ENCODE data around the gene GEMIN2. TPM values are rescaled to one million over a fixed set of nuclear protein-coding genes. Genes with fewer than 3 reads are reported as not detected.
"Not testable (repeated sequence)": the region's sequence is repeated elsewhere in the genome, so short reads cannot be mapped to it uniquely, and the experiment has no call there.

GEMIN2 gene, protein sequence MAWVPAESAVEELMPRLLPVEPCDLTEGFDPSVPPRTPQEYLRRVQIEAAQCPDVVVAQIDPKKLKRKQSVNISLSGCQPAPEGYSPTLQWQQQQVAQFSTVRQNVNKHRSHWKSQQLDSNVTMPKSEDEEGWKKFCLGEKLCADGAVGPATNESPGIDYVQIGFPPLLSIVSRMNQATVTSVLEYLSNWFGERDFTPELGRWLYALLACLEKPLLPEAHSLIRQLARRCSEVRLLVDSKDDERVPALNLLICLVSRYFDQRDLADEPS
- total RNA-seq = 10 to 100 TPM; 35.2 to 41.7 TPM
- polyA plus RNA-seq (2013, experiment 1 of 2) = 31.8 TPM
- 29.3 TPM for polyA plus RNA-seq (2013, experiment 2 of 2)
- long read RNA-seq, experiment 1, transcript GEMIN2-202 (10 exons, 1,420 nt) = major isoform, 8 of 19 reads
- long read RNA-seq, experiment 1, partial matches to known transcripts = 2 of 19 reads
- long read RNA-seq, experiment 1, other reads (novel, unspliced or antisense) = 5 of 19 reads
- long read RNA-seq, experiment 2, transcript GEMIN2-202 (10 exons, 1,420 nt) = major isoform, 27 of 42 reads
- long read RNA-seq, experiment 2, transcript GEMIN2-204 (10 exons, 825 nt) = minor isoform, 9 of 42 reads
- long read RNA-seq, experiment 2, partial matches to known transcripts = 0 of 42 reads
- long read RNA-seq, experiment 2, other reads (novel, unspliced or antisense) = 3 of 42 reads
- long read RNA-seq, experiment 3, transcript GEMIN2-203 (9 exons, 801 nt) = minor isoform, 5 of 79 reads
- long read RNA-seq, experiment 3, transcript GEMIN2-202 (10 exons, 1,420 nt) = major isoform, 54 of 79 reads
- long read RNA-seq, experiment 3, transcript GEMIN2-204 (10 exons, 825 nt) = minor isoform, 5 of 79 reads
- long read RNA-seq, experiment 3, partial matches to known transcripts = 2 of 79 reads
- long read RNA-seq, experiment 3, other reads (novel, unspliced or antisense) = 8 of 79 reads
- long read RNA-seq, experiment 4, transcript GEMIN2-203 (9 exons, 801 nt) = minor isoform, 5 of 71 reads
- long read RNA-seq, experiment 4, transcript GEMIN2-202 (10 exons, 1,420 nt) = major isoform, 51 of 71 reads
- long read RNA-seq, experiment 4, partial matches to known transcripts = 0 of 71 reads
- long read RNA-seq, experiment 4, other reads (novel, unspliced or antisense) = 6 of 71 reads

- no peaks in the 10 kb centered on the region for H3K27me3 Mint-ChIP-seq (ENCODE audit: insufficient read depth)
- Histone ChIP-seq H3K9me3 (ENCODE audit: control insufficient read depth, low read length) (no peaks in the 10 kb centered on the region), H3K9ac (ENCODE audit: extremely low read depth, low read length, poor library complexity, severe bottlenecking) (peak within 1 kb of the TSS; percentile 30), H3K27me3 (ENCODE audit: control insufficient read depth, insufficient read depth, low read length, poor library complexity, severe bottlenecking) (no peaks in the 10 kb centered on the region), H3K27ac (ENCODE audit: low read depth, low read length) (no peak within 1 kb of the TSS), H3K36me3 (ENCODE audit: control insufficient read depth, insufficient read depth, low read length) (peaks cover 16% of the 10 kb centered on the region), H3K4me1 (ENCODE audit: control insufficient read depth, insufficient read depth, low read length) (peaks cover 3% of the 10 kb centered on the region), H3K4me3 (ENCODE audit: low read length) (peak within 1 kb of the TSS; percentile 90)
- no peaks in the 10 kb centered on the region for H3K9me3 Mint-ChIP-seq
- peaks cover 16% of the 10 kb centered on the region for H3K36me3 Mint-ChIP-seq (ENCODE audit: low read depth)
- H3K4me3 Mint-ChIP-seq = peak within 1 kb of the TSS; percentile 94
- H3K4me1 Mint-ChIP-seq = peaks cover 9% of the 10 kb centered on the region
- peak within 1 kb of the TSS; percentile 94 for H3K27ac Mint-ChIP-seq
- DNase-seq = peak; percentile 96
- no peak for TF ChIP-seq CTCF (conservative IDR thresholded peaks at IDR 0.05)
- 0 to 1% methylated on average over 28 to 40 of the region's 40 CpGs for WGBS, 2 experiments (ENCODE audit: insufficient coverage in 1 of 2, insufficient read length in 1 of 2)
These were observed at the start of gene GEMIN2 for GRCh38 chr14:39114073-39114838. Gene GEMIN2, plus strand, starts transcription at chr14:39114323. Its CDS starts 16 bp downstream, at chr14:39114339.

DNA sequence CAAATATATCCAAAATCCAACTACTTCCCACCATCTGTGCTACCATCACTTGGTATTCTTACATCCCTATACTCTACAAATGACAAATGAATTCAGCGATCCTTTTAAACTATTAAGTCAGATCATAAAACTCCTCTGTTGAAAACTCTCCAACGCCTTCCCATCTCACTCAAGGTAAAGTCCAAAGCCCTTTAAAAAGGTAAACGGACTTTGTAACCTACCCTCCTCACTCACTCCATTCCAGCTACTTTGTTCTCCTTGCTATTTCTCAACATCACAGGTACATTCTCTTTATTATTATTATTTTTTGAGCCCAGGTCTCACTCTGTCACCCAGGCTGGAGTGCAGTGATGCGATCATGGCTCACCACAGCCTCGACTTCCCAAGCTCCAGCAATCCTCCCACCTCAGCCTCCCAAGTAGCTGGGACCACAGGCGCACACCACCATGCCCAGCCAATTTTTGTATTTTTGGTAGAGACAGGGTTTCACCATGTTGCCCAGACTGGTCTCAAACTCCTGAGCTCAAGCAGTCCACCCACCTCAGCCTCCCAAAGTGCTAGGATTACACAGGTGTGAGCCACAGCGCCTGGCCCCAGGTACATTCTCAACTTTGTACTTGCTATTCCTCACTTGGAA, 44.8 kb upstream of the GEMIN2 start:
- H3K4me3 Mint-ChIP-seq; DNase-seq; H3K9me3 Mint-ChIP-seq; H3K27ac ChIP-seq (ENCODE audit: low read depth, low read length); H3K27ac Mint-ChIP-seq; H3K4me1 ChIP-seq (ENCODE audit: control insufficient read depth, insufficient read depth, low read length); H3K9ac ChIP-seq (ENCODE audit: extremely low read depth, low read length, poor library complexity, severe bottlenecking); H3K27me3 ChIP-seq (ENCODE audit: control insufficient read depth, insufficient read depth, low read length, poor library complexity, severe bottlenecking); H3K4me1 Mint-ChIP-seq; H3K4me3 ChIP-seq (ENCODE audit: low read length); H3K27me3 Mint-ChIP-seq (ENCODE audit: insufficient read depth): not testable (repeated sequence)
- Histone ChIP-seq H3K36me3 (ENCODE audit: control insufficient read depth, insufficient read depth, low read length) (peaks cover 92% of the 10 kb centered on the region), H3K9me3 (ENCODE audit: control insufficient read depth, low read length) (peaks cover 15% of the 10 kb centered on the region)
- peaks cover 72% of the 10 kb centered on the region for H3K36me3 Mint-ChIP-seq (ENCODE audit: low read depth)
- WGBS, 2 experiments (ENCODE audit: insufficient coverage in 1 of 2, insufficient read length in 1 of 2) = 95 to 96% methylated on average over 4 to 7 of the region's 7 CpGs

DNA sequence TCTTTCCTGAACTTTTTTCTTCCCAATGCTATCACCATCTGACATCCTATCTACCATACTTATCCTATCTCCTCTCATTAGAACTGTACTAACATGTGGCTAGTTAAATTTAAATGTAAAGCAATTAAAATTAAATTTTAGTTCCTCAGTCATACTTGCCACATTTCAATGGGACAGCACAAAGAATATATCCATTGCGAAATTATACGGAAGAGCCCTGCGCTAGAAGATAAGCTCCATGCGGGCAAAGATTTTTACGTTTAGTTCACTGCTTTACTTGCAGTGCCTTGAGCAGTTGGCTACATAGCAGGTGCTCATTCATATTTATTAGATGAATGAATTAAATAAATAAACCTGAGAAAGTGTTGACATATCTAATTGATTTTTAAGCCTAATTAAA, 44.2 kb upstream of the GEMIN2 start:
- Mint-ChIP-seq H3K9me3 (no peaks in the 10 kb centered on the region), H3K27ac (no peak overlapping the region), H3K4me3 (no peak overlapping the region), H3K27me3 (ENCODE audit: insufficient read depth) (no peaks in the 10 kb centered on the region), H3K36me3 (ENCODE audit: low read depth) (peaks cover 70% of the 10 kb centered on the region), H3K4me1 (no peaks in the 10 kb centered on the region)
- peaks cover 92% of the 10 kb centered on the region for H3K36me3 ChIP-seq (ENCODE audit: control insufficient read depth, insufficient read depth, low read length)
- no peak for DNase-seq
- H3K27ac ChIP-seq (ENCODE audit: low read depth, low read length) = no peak overlapping the region
- no peak overlapping the region for H3K4me3 ChIP-seq (ENCODE audit: low read length)
- H3K27me3 ChIP-seq (ENCODE audit: control insufficient read depth, insufficient read depth, low read length, poor library complexity, severe bottlenecking) = no peaks in the 10 kb centered on the region
- H3K4me1 ChIP-seq (ENCODE audit: control insufficient read depth, insufficient read depth, low read length) = no peaks in the 10 kb centered on the region
- peaks cover 9% of the 10 kb centered on the region for H3K9me3 ChIP-seq (ENCODE audit: control insufficient read depth, low read length)
- H3K9ac ChIP-seq (ENCODE audit: extremely low read depth, low read length, poor library complexity, severe bottlenecking) = no peak overlapping the region
- TF ChIP-seq CTCF (conservative IDR thresholded peaks at IDR 0.05) = no peak
- WGBS, 2 experiments (ENCODE audit: insufficient coverage in 1 of 2, insufficient read length in 1 of 2) = 97 to 100% methylated on average over 4 to 5 of the region's 5 CpGs
